SK-N-SH (cell line): ENCODE measurements around the gene DTX3. TPM values are rescaled to one million over a fixed set of nuclear protein-coding genes. Genes with fewer than 3 reads are reported as not detected.
"Not testable (repeated sequence)": the region's sequence is repeated elsewhere in the genome, so short reads cannot be mapped to it uniquely, and the experiment has no call there.

Experiments used
- CTCF ChIA-PET: fragments of 300-600, 350-600 bp; formaldehyde crosslinking; extraction: SDS; loops from one replicate; lab custom pipeline; 2021; lab: Yijun Ruan, JAX
- POLR2A ChIA-PET: fragments of 350-600 bp; sonication (Branson Sonifier 250); formaldehyde crosslinking; extraction: SDS; loops from one replicate; lab custom pipeline; 2020; ENCODE audit warnings: antibody characterized with exemption, inconsistent platforms; lab: Yijun Ruan, JAX
- DNase-seq: peaks from one replicate; pipeline ENCODE4 v3.0.0; 2012
- H2AFZ ChIP-seq: fragments of 200-600 bp; sonication (generic); 2 replicates; pipeline ENCODE4 v1.8.1; 2016; ENCODE audit warnings: antibody characterized with exemption, mild to moderate bottlenecking, low read depth
- H3F3A ChIP-seq: fragments of 200-600 bp; sonication (generic); replicated peaks from 2 replicates; pipeline ENCODE3; 2016; ENCODE audit warnings: antibody characterized with exemption, mild to moderate bottlenecking; ENCODE audit not compliant: insufficient read depth
- H3K27ac ChIP-seq, 2 experiments: fragments of 200-500 bp in 1 of 2; fragments of 200-600 bp in 1 of 2; sonication (Bioruptor generic) in 1 of 2; sonication (generic), shearing (Covaris generic) in 1 of 2; 2 replicates each; pipeline versions ENCODE4 v1.5.1 to v1.6.1; 2014 to 2016; ENCODE audit warnings: low read depth in 2 of 2, inconsistent platforms in 1 of 2, low read length in 1 of 2, mild to moderate bottlenecking in 1 of 2, mixed read lengths in 1 of 2
- H3K27me3 ChIP-seq: fragments of 200-600 bp; sonication (generic), shearing (Covaris generic); 2 replicates; pipeline ENCODE4 v1.6.1; 2016; ENCODE audit warnings: mixed run types; ENCODE audit not compliant: insufficient read depth
- H3K36me3 ChIP-seq, 2 experiments: fragments of 200-500 bp in 1 of 2; fragments of 200-600 bp in 1 of 2; sonication (Bioruptor generic) in 1 of 2; sonication (generic) in 1 of 2; replicated peaks in 1 of 2; 2 replicates each; pipeline versions ENCODE3 to v1.5.1; 2014 to 2016; ENCODE audit warnings: low read length in 1 of 2, mild to moderate bottlenecking in 1 of 2; ENCODE audit not compliant: insufficient read depth in 2 of 2, control insufficient read depth in 1 of 2
- H3K4me1 ChIP-seq, 2 experiments: fragments of 200-500 bp in 1 of 2; fragments of 200-600 bp in 1 of 2; sonication (Bioruptor generic) in 1 of 2; sonication (generic), shearing (Covaris generic) in 1 of 2; 2 replicates each; pipeline versions ENCODE4 v1.5.1 to v1.6.1; 2014 to 2016; ENCODE audit warnings: low read depth in 1 of 2, low read length in 1 of 2, mixed run types in 1 of 2; ENCODE audit not compliant: insufficient read depth in 2 of 2, control insufficient read depth in 1 of 2
- H3K4me2 ChIP-seq: fragments of 200-600 bp; sonication (generic), shearing (Covaris generic); 2 replicates; pipeline ENCODE4 v1.6.1; 2017; ENCODE audit warnings: mixed run types
- H3K4me3 ChIP-seq, 2 experiments: fragments of 200-500 bp in 1 of 2; fragments of 200-600 bp in 1 of 2; sonication (Bioruptor generic) in 1 of 2; sonication (generic), shearing (Covaris generic) in 1 of 2; 2 replicates each; pipeline versions ENCODE4 v1.5.1 to v1.8.1; 2014 to 2016; ENCODE audit warnings: low read depth in 2 of 2, inconsistent platforms in 1 of 2, low read length in 1 of 2, mild to moderate bottlenecking in 1 of 2, mixed read lengths in 1 of 2, moderate library complexity in 1 of 2
- H3K79me2 ChIP-seq: fragments of 200-600 bp; sonication (generic); 2 replicates; pipeline ENCODE4 v1.8.1; 2017; ENCODE audit warnings: mild to moderate bottlenecking; ENCODE audit not compliant: insufficient read depth
- H3K9ac ChIP-seq: fragments of 200-600 bp; sonication (generic); 2 replicates; pipeline ENCODE4 v1.6.1; 2017; ENCODE audit warnings: mixed run types
- H3K9me2 ChIP-seq: fragments of 200-600 bp; sonication (generic); 2 replicates; pipeline ENCODE4 v1.6.1; 2017; ENCODE audit warnings: mixed run types
- H3K9me3 ChIP-seq: fragments of 200-600 bp; sonication (generic); 2 replicates; pipeline ENCODE4 v1.6.1; 2017; ENCODE audit warnings: mixed run types, mild to moderate bottlenecking, moderate library complexity
- H4K20me1 ChIP-seq: fragments of 200-600 bp; sonication (generic); 2 replicates; pipeline ENCODE4 v1.6.1; 2017; ENCODE audit warnings: mild to moderate bottlenecking, mixed run types; ENCODE audit not compliant: insufficient read depth
- EP300 ChIP-seq, 2 experiments: IDR thresholded peaks; 2 replicates each; pipeline versions ENCODE4 v1.4.0 to v1.6.1; 2012; ENCODE audit warnings: borderline replicate concordance in 1 of 2, low read depth in 1 of 2, low read length in 1 of 2
- FOSL2 ChIP-seq: IDR thresholded peaks from 2 replicates; pipeline ENCODE4 v1.4.0; 2012; ENCODE audit warnings: low read depth, mild to moderate bottlenecking, moderate library complexity, borderline replicate concordance
- GABPA ChIP-seq: IDR thresholded peaks from 2 replicates; pipeline ENCODE4 v1.4.0; 2012; ENCODE audit warnings: low read depth, mild to moderate bottlenecking
- IRF3 ChIP-seq: fragments of 150-350 bp; IDR thresholded peaks from 2 replicates; pipeline ENCODE4 v1.6.1; 2016; ENCODE audit warnings: mild to moderate bottlenecking, low read depth, low read length
- MXI1 ChIP-seq: IDR thresholded peaks from 2 replicates; pipeline ENCODE4 v1.6.1; 2012; ENCODE audit warnings: mild to moderate bottlenecking, low read depth, low read length, improper control_type of control experiment
- REST ChIP-seq: IDR thresholded peaks from 2 replicates; pipeline ENCODE4 v1.6.1; 2012; ENCODE audit warnings: mild to moderate bottlenecking, low read depth, low read length, moderate library complexity
- RXRA ChIP-seq: IDR thresholded peaks from 2 replicates; pipeline ENCODE4 v1.4.0; 2012; ENCODE audit warnings: low read depth, mild to moderate bottlenecking, borderline replicate concordance
- SMC3 ChIP-seq: IDR thresholded peaks from 2 replicates; pipeline ENCODE4 v1.6.1; 2012; ENCODE audit warnings: low read depth, low read length, improper control_type of control experiment
- WGBS: methylation state at CpG from one replicate; pipeline ENCODE4 v1.1.6; 2017; ENCODE audit warnings: low lambda C conversion rate; 5-methylcytosine and 5-hydroxymethylcytosine counted together
- polyA plus RNA-seq, 3 experiments: library from polyadenylated mRNA; depleted of rRNA; stranded (reverse); fragments of >200 nt; gene quantifications; 2 replicates each; pipeline ENCODE4 v1.2.3, GENCODE V29; 2012

DTX3 gene
- polyA plus RNA-seq, 1 of the 3 experiments (the other 2 are of a cell fraction), result 61.2 TPM

GRCh38 chr12:57641699-57642442 is 37.2 kb downstream of the DTX3 start:
- no peak overlapping the region for H3K4me3 ChIP-seq
- H3K9me3 ChIP-seq, result 0 out of 2 replicates have a peak, but pooled peaks cover 7% of the 10 kb centered on the region
- H3K9ac ChIP-seq, result no peak overlapping the region
- no peaks in the 10 kb centered on the region for H3K36me3 ChIP-seq
- no peak for DNase-seq
- no peaks in the 10 kb centered on the region for H3K9me2 ChIP-seq
- TF ChIP-seq FOSL2 (no peak), RXRA (no peak), GABPA (no peak), EP300 (IDR thresholded peaks at IDR 0.05; ENCODE audit: borderline replicate concordance in 1 of 2, low read depth in 1 of 2, low read length in 1 of 2) (no peak), SMC3 (no peak), REST (no peak), IRF3 (no peak), MXI1 (no peak)
- 24% methylated on average over 5 of the region's 5 CpGs for WGBS
- no peak overlapping the region for H3K27ac ChIP-seq
- ChIA-PET POLR2A (interaction anchor here (0.7 kb wide), 1 partner anchor 103 kb away, joined by 3 read pairs; the partner anchor contains the start of gene TSPAN31), CTCF (interaction anchor here (0.6 to 4.9 kb wide), 8 partner anchors 8 to 183 kb away, joined by 3 to 35 read pairs (median 4); partner anchors contain the start of gene B4GALNT1)
- no peaks in the 10 kb centered on the region for H3K4me1 ChIP-seq
- no peak overlapping the region; the same call in 1 of the 2 replicates for H2AFZ ChIP-seq
- no peaks in the 10 kb centered on the region for H3K79me2 ChIP-seq
- H3F3A ChIP-seq, result no peaks in the 10 kb centered on the region
- H3K27me3 ChIP-seq, result no peaks in the 10 kb centered on the region; the same call in 1 of the 2 replicates
- H3K4me2 ChIP-seq, result no peak overlapping the region
- no peaks in the 10 kb centered on the region for H4K20me1 ChIP-seq

DNA sequence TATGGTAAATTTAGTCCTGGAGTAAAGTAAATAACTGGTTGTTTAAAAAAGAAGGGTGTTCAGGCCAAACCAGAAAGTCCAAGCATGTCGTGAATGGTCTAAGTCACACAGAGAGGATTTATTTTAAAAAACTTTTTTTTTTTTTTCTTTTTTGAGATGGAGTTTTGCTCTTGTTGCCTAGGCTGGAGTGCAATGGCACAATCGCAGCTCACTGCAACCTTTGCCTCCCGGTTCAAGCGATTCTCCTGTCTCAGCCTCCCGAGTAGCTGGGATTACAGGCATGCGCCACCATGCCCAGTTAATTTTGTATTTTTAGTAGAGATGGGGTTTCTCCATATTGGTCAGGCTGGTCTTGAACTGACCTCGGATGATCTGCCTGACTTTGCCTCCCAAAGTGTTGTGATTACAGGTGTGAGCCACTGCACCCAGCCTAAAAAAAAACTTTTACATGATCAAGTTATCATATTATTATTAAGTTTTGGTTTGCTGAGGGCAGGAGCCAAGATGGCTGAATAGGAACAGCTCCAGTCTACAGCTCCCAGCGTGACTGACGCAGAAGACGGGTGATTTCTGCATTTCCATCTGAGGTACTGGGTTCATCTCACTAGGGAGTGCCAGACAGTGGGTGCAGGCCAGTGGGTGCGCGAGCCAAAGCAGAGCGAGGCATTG is 41.5 kb downstream of the DTX3 start:
- CTCF ChIA-PET, result interaction anchor here (0.8 to 1.2 kb wide), 2 partner anchors 13 to 471 kb away, joined by 3 to 4 read pairs; partner anchors contain the start of gene B4GALNT1
- DNase-seq, H3K36me3 ChIP-seq, H3K9me3 ChIP-seq, H2AFZ ChIP-seq, H3K4me1 ChIP-seq, H3F3A ChIP-seq, POLR2A ChIA-PET, H3K27ac ChIP-seq, H3K9me2 ChIP-seq, H4K20me1 ChIP-seq, H3K4me3 ChIP-seq, H3K9ac ChIP-seq, H3K79me2 ChIP-seq, H3K27me3 ChIP-seq, H3K4me2 ChIP-seq: not testable (repeated sequence)
- 18% methylated on average over 10 of the region's 13 CpGs for WGBS

DNA sequence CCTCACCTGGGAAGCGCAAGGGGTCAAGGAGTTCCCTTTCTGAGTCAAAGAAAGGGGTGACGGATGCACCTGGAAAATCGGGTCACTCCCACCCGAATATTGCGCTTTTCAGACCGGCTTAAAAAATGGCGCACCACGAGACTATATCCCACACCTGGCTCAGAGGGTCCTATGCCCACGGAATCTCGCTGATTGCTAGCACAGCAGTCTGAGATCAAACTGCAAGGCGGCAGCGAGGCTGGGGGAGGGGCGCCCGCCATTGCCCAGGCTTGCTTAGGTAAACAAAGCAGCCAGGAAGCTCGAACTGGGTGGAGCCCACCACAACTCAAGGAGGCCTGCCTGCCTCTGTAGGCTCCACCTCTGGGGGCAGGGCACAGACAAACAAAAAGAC is 42.0 kb downstream of the DTX3 start:
- H3F3A ChIP-seq, H3K4me3 ChIP-seq, H3K9me3 ChIP-seq, H3K27me3 ChIP-seq, H3K4me2 ChIP-seq, H2AFZ ChIP-seq, DNase-seq, H3K9ac ChIP-seq, H3K36me3 ChIP-seq, H3K9me2 ChIP-seq, H3K79me2 ChIP-seq, H3K4me1 ChIP-seq, H3K27ac ChIP-seq, H4K20me1 ChIP-seq, POLR2A ChIA-PET: not testable (repeated sequence)
- 93% methylated on average over 3 of the region's 15 CpGs for WGBS
- CTCF ChIA-PET, result interaction anchor here (1.2 kb wide), 1 partner anchor 14 kb away, joined by 4 read pairs; the partner anchor contains the start of gene B4GALNT1
